A673 (cell line): ENCODE results near the gene COL4A4.

Experiments
- EZH2 ChIP-seq: fragments of 200-600 bp; sonication (generic); IDR thresholded peaks from 2 replicates; pipeline ENCODE4 v1.6.1; 2017; ENCODE audit warnings: borderline replicate concordance, low read depth, mild to moderate bottlenecking, mixed read lengths, antibody characterized with exemption, low read length; ENCODE audit not compliant: poor library complexity, severe bottlenecking
- TF ChIP-seq, protein P1 (sequence below): fragments of 300-800, 200-600 bp; sonication (generic); conservative IDR thresholded peaks from 2 replicates; pipeline ENCODE4 v1.5.1; 2017; ENCODE audit warnings: low read depth, mild to moderate bottlenecking, antibody characterized with exemption, low read length, moderate library complexity, mixed read lengths

GRCh38 chr2:227117852-227118251, 46.2 kb downstream of the COL4A4 start:
- TF ChIP-seq, protein P1, sequence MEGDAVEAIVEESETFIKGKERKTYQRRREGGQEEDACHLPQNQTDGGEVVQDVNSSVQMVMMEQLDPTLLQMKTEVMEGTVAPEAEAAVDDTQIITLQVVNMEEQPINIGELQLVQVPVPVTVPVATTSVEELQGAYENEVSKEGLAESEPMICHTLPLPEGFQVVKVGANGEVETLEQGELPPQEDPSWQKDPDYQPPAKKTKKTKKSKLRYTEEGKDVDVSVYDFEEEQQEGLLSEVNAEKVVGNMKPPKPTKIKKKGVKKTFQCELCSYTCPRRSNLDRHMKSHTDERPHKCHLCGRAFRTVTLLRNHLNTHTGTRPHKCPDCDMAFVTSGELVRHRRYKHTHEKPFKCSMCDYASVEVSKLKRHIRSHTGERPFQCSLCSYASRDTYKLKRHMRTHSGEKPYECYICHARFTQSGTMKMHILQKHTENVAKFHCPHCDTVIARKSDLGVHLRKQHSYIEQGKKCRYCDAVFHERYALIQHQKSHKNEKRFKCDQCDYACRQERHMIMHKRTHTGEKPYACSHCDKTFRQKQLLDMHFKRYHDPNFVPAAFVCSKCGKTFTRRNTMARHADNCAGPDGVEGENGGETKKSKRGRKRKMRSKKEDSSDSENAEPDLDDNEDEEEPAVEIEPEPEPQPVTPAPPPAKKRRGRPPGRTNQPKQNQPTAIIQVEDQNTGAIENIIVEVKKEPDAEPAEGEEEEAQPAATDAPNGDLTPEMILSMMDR, result no peak
- no peak for TF ChIP-seq EZH2
